Ovary (tissue), 9 donors: Measurements from ENCODE around the gene TOR1B. TPM values are rescaled to one million over a fixed set of nuclear protein-coding genes. Genes with fewer than 3 reads are reported as not detected.

Experiments
- DNase-seq, 5 donors: peaks; one replicate each; pipeline ENCODE4 v3.0.0-alpha.2; 2019 to 2020
- H3K27ac ChIP-seq, 2 donors: fragments of 200-600 bp; one replicate each; pipeline versions ENCODE4 v1.5.1 to v1.8.0; 2019 to 2022
- H3K27me3 ChIP-seq: fragments of 200-600 bp; one replicate; pipeline ENCODE4 v1.8.0; 2022
- H3K36me3 ChIP-seq: fragments of 200-600 bp; sonication (generic); one replicate; pipeline ENCODE4 v1.5.1; 2019
- H3K4me1 ChIP-seq: one replicate; pipeline ENCODE4 v1.8.1; 2013; ENCODE audit warnings: mild to moderate bottlenecking, moderate library complexity; ENCODE audit not compliant: insufficient read depth
- H3K4me3 ChIP-seq: fragments of 200-600 bp; sonication (generic); one replicate; pipeline ENCODE4 v1.5.1; 2017
- H3K9me3 ChIP-seq, 2 donors: fragments of 200-600 bp in 1 of 2; sonication (generic) in 1 of 2; one replicate each; pipeline versions ENCODE4 v1.5.1 to v1.8.1; 2013 to 2019; ENCODE audit warnings: mild to moderate bottlenecking in 1 of 2, moderate library complexity in 1 of 2
- CTCF ChIP-seq, 3 donors: fragments of 450-650 bp in 2 of 3; fragments of 200-600 bp in 1 of 3; IDR thresholded peaks; one replicate each; pipeline versions ENCODE4 v1.5.1 to v1.8.0; 2016 to 2022; ENCODE audit warnings: antibody characterized with exemption in 3 of 3, mild to moderate bottlenecking in 1 of 3
- EP300 ChIP-seq: sonication (generic); formaldehyde crosslinking; IDR thresholded peaks from one replicate; pipeline ENCODE4 v1.6.1; 2017; ENCODE audit warnings: antibody characterized with exemption
- POLR2A ChIP-seq: fragments of 450-650 bp; IDR thresholded peaks from one replicate; pipeline ENCODE4 v1.6.1; 2017; ENCODE audit warnings: antibody characterized with exemption, mild to moderate bottlenecking, moderate library complexity
- WGBS, 3 donors: extraction: QIAGEN DNeasy Blood & Tissue Kit in 1 of 3; methylation state at CpG; one replicate each; pipeline versions ENCODE4 v1.1.5 to v1.1.7; 2013 to 2017; 5-methylcytosine and 5-hydroxymethylcytosine counted together
- intact Hi-C, 4 donors: fragments of 100-400 bp; cut with DNase I; formaldehyde crosslinking; loops; one replicate each; pipeline versions ENCODE4 v1.11.0 to v1.15.1; 2022 to 2023
- polyA plus RNA-seq, 2 donors: library from polyadenylated mRNA; stranded (reverse); fragments of 200-250 nt in 1 of 2; fragments of 350-450 nt in 1 of 2; fragmentation: Illumina TruSeq in 1 of 2; extraction: RNeasy Lipid Tissue Mini Kit (QIAGEN cat#74804) in 1 of 2; gene quantifications; one replicate each; pipeline ENCODE4 v1.2.3, GENCODE V29; 2013 to 2014
- total RNA-seq, 7 donors: library from RNA; depleted of rRNA in 2 of 7; stranded (reverse); fragments of >200 nt in 2 of 7; fragmentation: NEBNext Ultra II Directional in 3 of 7; extraction: Animal tissue kit (Norgen Biotek cat#: 25700) in 3 of 7; gene quantifications; one replicate each; pipeline versions ENCODE4 v1.1.0 to v1.2.4, GENCODE V29; 2016 to 2023
- donor health status: DM: no; HTN: no; CAD: no; lungs with moderate emphysema.
- donor health status: DM: no; HTN: no; CAD: no.
- donor health status: Bipolar disorder and iron deficiency.
- donor health status: DM: yes; HTN: yes; CAD: no.
- donor health status: DM: no; HTN: no; CAD: no.
- donor health status: DM: yes; HTN: yes; CAD: no.

Gene TOR1B
- total and polyA plus RNA-seq, 9 donors: 12.2 to 27.5 (median 16.9) TPM

GRCh38 chr9:129814432-129815223, 11.6 kb downstream of the TOR1B start:
- Histone ChIP-seq H3K36me3 (no peaks in the 10 kb centered on the region), H3K9me3 (no peaks in the 10 kb centered on the region), H3K4me1 (no peaks in the 10 kb centered on the region), H3K27ac (no peak overlapping the region), H3K4me3 (no peak overlapping the region), H3K27me3 (no peaks in the 10 kb centered on the region)
- TF ChIP-seq CTCF (IDR thresholded peaks at IDR 0.05) (no peak), EP300 (no peak), POLR2A (no peak)
- no peak for DNase-seq
- intact Hi-C loops: no loop called here
- WGBS, 3 donors: 71 to 80% (median 73%) methylated on average over 17 of the region's 17 CpGs

GRCh38 chr9:129815278-129815677, 12.3 kb downstream of the TOR1B start:
- 78 to 86% (median 84%) methylated on average over 11 of the region's 11 CpGs for WGBS, 3 donors
- TF ChIP-seq POLR2A (no peak), CTCF (IDR thresholded peaks at IDR 0.05) (no peak), EP300 (no peak)
- no peaks in the 10 kb centered on the region for H3K27me3 ChIP-seq

GRCh38 chr9:129816501-129817435, 13.8 kb downstream of the TOR1B start:
- 84 to 88% (median 86%) methylated on average over 14 of the region's 14 CpGs for WGBS, 3 donors
- no peak overlapping the region for H3K4me3 ChIP-seq
- H3K27me3 ChIP-seq: no peaks in the 10 kb centered on the region
- TF ChIP-seq CTCF (IDR thresholded peaks at IDR 0.05): no peak
- TF ChIP-seq POLR2A: no peak
- no peak for TF ChIP-seq EP300
- no peak overlapping the region for H3K27ac ChIP-seq
- DNase-seq: no peak
- intact Hi-C loops: no loop called here
- H3K4me1 ChIP-seq: no peaks in the 10 kb centered on the region
- H3K9me3 ChIP-seq: no peaks in the 10 kb centered on the region
- H3K36me3 ChIP-seq: no peaks in the 10 kb centered on the region

More at GRCh38 chr9:129815278-129815677, 12.3 kb downstream of the TOR1B start:
- H3K36me3 ChIP-seq: no peaks in the 10 kb centered on the region
- no peak overlapping the region for H3K4me3 ChIP-seq
- H3K9me3 ChIP-seq: no peaks in the 10 kb centered on the region
- no peak overlapping the region for H3K27ac ChIP-seq
- H3K4me1 ChIP-seq: no peaks in the 10 kb centered on the region
- DNase-seq: no peak
- intact Hi-C loops: no loop called here

- DNase-seq: peak in 2 of 5 donors; percentile 40 to 50
- H3K4me1 ChIP-seq: peaks cover 4% of the 10 kb centered on the region
- H3K27ac ChIP-seq: no peak overlapping the region
These were observed 20.0 kb downstream of the TOR1B start for GRCh38 chr9:129822898-129823541.

More at GRCh38 chr9:129822898-129823541, 20.0 kb downstream of the TOR1B start:
- Histone ChIP-seq H3K36me3 (no peaks in the 10 kb centered on the region), H3K4me3 (peak overlapping the region; percentile 96), H3K27me3 (no peaks in the 10 kb centered on the region), H3K9me3 (no peaks in the 10 kb centered on the region)
- 14 to 18% (median 16%) methylated on average over 24 to 26 of the region's 26 CpGs for WGBS, 3 donors
- intact Hi-C loops: no loop called here
- TF ChIP-seq EP300 (no peak), CTCF (IDR thresholded peaks at IDR 0.05) (no peak), POLR2A (no peak)
